Nephron progenitor cell (in vitro differentiated cells): ENCODE data around the gene DNAH17.

ENCODE experiments used
- DNase-seq: peaks from one replicate; pipeline ENCODE4 v3.0.0; 2021
- H3K27ac Mint-ChIP-seq: 2 replicates; pipeline ENCODE4 v1.8.0; 2021; ENCODE audit warnings: mild to moderate bottlenecking, moderate library complexity, mixed read lengths
- H3K27me3 Mint-ChIP-seq: 2 replicates; pipeline ENCODE4 v1.8.0; 2021; ENCODE audit warnings: mild to moderate bottlenecking, low read depth, mixed read lengths; ENCODE audit not compliant: poor library complexity
- H3K36me3 Mint-ChIP-seq: 2 replicates; pipeline ENCODE4 v1.8.0; 2021; ENCODE audit warnings: low read depth, mixed read lengths
- H3K4me1 Mint-ChIP-seq: 2 replicates; pipeline ENCODE4 v1.8.0; 2021; ENCODE audit warnings: mixed read lengths
- H3K4me3 Mint-ChIP-seq: 2 replicates; pipeline ENCODE4 v1.8.0; 2021; ENCODE audit warnings: mild to moderate bottlenecking, moderate library complexity, mixed read lengths
- H3K9me3 Mint-ChIP-seq: 2 replicates; pipeline ENCODE4 v1.8.0; 2021; ENCODE audit warnings: mild to moderate bottlenecking, moderate library complexity, mixed read lengths
- CTCF ChIP-seq: fragments of 200-600 bp; sonication (generic); IDR thresholded peaks from 2 replicates; pipeline ENCODE4 v1.5.0; 2021; ENCODE audit warnings: antibody characterized with exemption

The DNAH17 gene

GRCh38 chr17:78374631-78375274, 202.4 kb downstream of the DNAH17 start:
- peak; percentile 35 for DNase-seq
- Mint-ChIP-seq H3K4me3 (peak overlapping the region; percentile 49), H3K36me3 (no peaks in the 10 kb centered on the region), H3K27ac (peak overlapping the region; percentile 97), H3K27me3 (peaks cover 2% of the 10 kb centered on the region), H3K9me3 (no peaks in the 10 kb centered on the region), H3K4me1 (peaks cover 64% of the 10 kb centered on the region)
- no peak for TF ChIP-seq CTCF

- Mint-ChIP-seq H3K9me3 (no peaks in the 10 kb centered on the region), H3K4me3 (peak overlapping the region; percentile 49), H3K27ac (peak overlapping the region; percentile 97), H3K36me3 (no peaks in the 10 kb centered on the region), H3K4me1 (peaks cover 66% of the 10 kb centered on the region), H3K27me3 (peaks cover 2% of the 10 kb centered on the region)
- no peak for DNase-seq
- TF ChIP-seq CTCF: no peak
These were observed 203.0 kb downstream of the DNAH17 start for GRCh38 chr17:78374189-78374588.
